Sigmoid colon (tissue), 3 donors: ENCODE measurements around the gene SH2B2.

Experiments
- POLR2A ChIP-seq, 2 donors: fragments of 450-650 bp; IDR thresholded peaks; one replicate each; pipeline ENCODE4 v1.6.1; 2016; ENCODE audit warnings: antibody characterized with exemption in 2 of 2, mild to moderate bottlenecking in 2 of 2, moderate library complexity in 2 of 2
- TF ChIP-seq, protein P1 (sequence below), 4 experiments: fragments of 450-650 bp in 3 of 4; fragments of 200-600 bp in 1 of 4; IDR thresholded peaks; one replicate each; pipeline ENCODE4 v1.5.1; 2016 to 2019; ENCODE audit warnings: antibody characterized with exemption in 4 of 4, mild to moderate bottlenecking in 3 of 4, moderate library complexity in 2 of 4

- TF ChIP-seq, protein P1, sequence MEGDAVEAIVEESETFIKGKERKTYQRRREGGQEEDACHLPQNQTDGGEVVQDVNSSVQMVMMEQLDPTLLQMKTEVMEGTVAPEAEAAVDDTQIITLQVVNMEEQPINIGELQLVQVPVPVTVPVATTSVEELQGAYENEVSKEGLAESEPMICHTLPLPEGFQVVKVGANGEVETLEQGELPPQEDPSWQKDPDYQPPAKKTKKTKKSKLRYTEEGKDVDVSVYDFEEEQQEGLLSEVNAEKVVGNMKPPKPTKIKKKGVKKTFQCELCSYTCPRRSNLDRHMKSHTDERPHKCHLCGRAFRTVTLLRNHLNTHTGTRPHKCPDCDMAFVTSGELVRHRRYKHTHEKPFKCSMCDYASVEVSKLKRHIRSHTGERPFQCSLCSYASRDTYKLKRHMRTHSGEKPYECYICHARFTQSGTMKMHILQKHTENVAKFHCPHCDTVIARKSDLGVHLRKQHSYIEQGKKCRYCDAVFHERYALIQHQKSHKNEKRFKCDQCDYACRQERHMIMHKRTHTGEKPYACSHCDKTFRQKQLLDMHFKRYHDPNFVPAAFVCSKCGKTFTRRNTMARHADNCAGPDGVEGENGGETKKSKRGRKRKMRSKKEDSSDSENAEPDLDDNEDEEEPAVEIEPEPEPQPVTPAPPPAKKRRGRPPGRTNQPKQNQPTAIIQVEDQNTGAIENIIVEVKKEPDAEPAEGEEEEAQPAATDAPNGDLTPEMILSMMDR (IDR thresholded peaks at IDR 0.05) = no peak
- no peak for TF ChIP-seq POLR2A (IDR thresholded peaks at IDR 0.05)
Observed at GRCh38 chr7:102302025-102302424, 15.4 kb downstream of the SH2B2 start.
